Hepatocyte (in vitro differentiated cells): Measurements from ENCODE around the gene ZIC5. TPM values are rescaled to one million over a fixed set of nuclear protein-coding genes. Genes with fewer than 3 reads are reported as not detected.

ENCODE experiments used
- DNase-seq: peaks from one replicate; pipeline ENCODE4 v3.0.0-alpha.2; 2016; ENCODE audit warnings: low spot score
- H2AFZ ChIP-seq: fragments of 200-600 bp; sonication (generic); 2 replicates; pipeline ENCODE4 v1.6.0; 2016; ENCODE audit warnings: antibody characterized with exemption, mild to moderate bottlenecking
- H3K27ac ChIP-seq: fragments of 200-600 bp; sonication (generic); 2 replicates; pipeline ENCODE4 v1.5.1; 2016; ENCODE audit warnings: mild to moderate bottlenecking
- H3K27me3 ChIP-seq: fragments of 200-600 bp; sonication (generic); 2 replicates; pipeline ENCODE4 v1.6.1; 2016
- H3K36me3 ChIP-seq: fragments of 200-600 bp; sonication (generic); replicated peaks from 2 replicates; pipeline ENCODE4 v1.5.1; 2016; ENCODE audit warnings: low read depth; ENCODE audit not compliant: insufficient read depth
- H3K4me1 ChIP-seq: fragments of 200-600 bp; sonication (generic); 2 replicates; pipeline ENCODE4 v1.5.1; 2016; ENCODE audit warnings: mild to moderate bottlenecking, moderate library complexity; ENCODE audit not compliant: insufficient read depth
- H3K4me2 ChIP-seq: fragments of 200-600 bp; sonication (generic); 2 replicates; pipeline ENCODE4 v1.6.0; 2016
- H3K4me3 ChIP-seq: fragments of 200-600 bp; sonication (generic); 2 replicates; pipeline ENCODE4 v1.5.1; 2016; ENCODE audit warnings: mild to moderate bottlenecking
- H3K79me2 ChIP-seq: fragments of 200-600 bp; sonication (generic); 2 replicates; pipeline ENCODE4 v1.6.0; 2017; ENCODE audit warnings: mild to moderate bottlenecking
- H3K9me2 ChIP-seq: fragments of 200-600 bp; sonication (generic); replicated peaks from 2 replicates; pipeline ENCODE4 v1.6.0; 2017; ENCODE audit warnings: mild to moderate bottlenecking; ENCODE audit not compliant: insufficient read depth
- H3K9me3 ChIP-seq: fragments of 200-600 bp; sonication (generic); 2 replicates; pipeline ENCODE4 v1.5.1; 2016; ENCODE audit warnings: low read depth, mild to moderate bottlenecking
- H4K20me1 ChIP-seq: fragments of 200-600 bp; sonication (generic); 2 replicates; pipeline ENCODE4 v1.6.0; 2016; ENCODE audit warnings: mild to moderate bottlenecking; ENCODE audit not compliant: insufficient read depth, poor library complexity, severe bottlenecking
- EZH2 ChIP-seq: fragments of 200-600 bp; sonication (generic); IDR thresholded peaks from 2 replicates; pipeline ENCODE4 v1.6.1; 2016; ENCODE audit warnings: antibody characterized with exemption, mild to moderate bottlenecking, borderline replicate concordance
- EZH2phosphoT487 ChIP-seq: fragments of 200-600 bp; sonication (generic); IDR thresholded peaks from one replicate; pipeline ENCODE4 v1.6.1; 2018; ENCODE audit warnings: antibody characterized with exemption, mild to moderate bottlenecking, low read depth, moderate library complexity; ENCODE audit not compliant: unreplicated experiment, severe bottlenecking
- WGBS: methylation state at CpG from one replicate; pipeline ENCODE4 v1.1.6; 2016; ENCODE audit warnings: low lambda C conversion rate; ENCODE audit errors: missing lambda C conversion rate; 5-methylcytosine and 5-hydroxymethylcytosine counted together
- polyA plus RNA-seq: library from polyadenylated mRNA; unstranded; fragments of >200 nt; fragmentation: Nextera tagmentation; extraction: Ambion mirVana; gene quantifications from 2 replicates; pipeline ENCODE4 v1.2.1, GENCODE V29; 2016
- total RNA-seq: library from RNA; depleted of rRNA; stranded (reverse); fragments of >200 nt; gene quantifications from 2 replicates; pipeline ENCODE4 v1.2.3, GENCODE V29; 2014
- TF ChIP-seq, protein P1 (sequence below): fragments of 200-600 bp; sonication (generic); IDR thresholded peaks from 2 replicates; pipeline ENCODE4 v1.5.1; 2016; ENCODE audit warnings: antibody characterized with exemption, mild to moderate bottlenecking; ENCODE audit not compliant: poor library complexity

The ZIC5 gene
- total and polyA plus RNA-seq, 2 experiments from 2014 or later: 0.13 TPM; not detected in 1

DNA sequence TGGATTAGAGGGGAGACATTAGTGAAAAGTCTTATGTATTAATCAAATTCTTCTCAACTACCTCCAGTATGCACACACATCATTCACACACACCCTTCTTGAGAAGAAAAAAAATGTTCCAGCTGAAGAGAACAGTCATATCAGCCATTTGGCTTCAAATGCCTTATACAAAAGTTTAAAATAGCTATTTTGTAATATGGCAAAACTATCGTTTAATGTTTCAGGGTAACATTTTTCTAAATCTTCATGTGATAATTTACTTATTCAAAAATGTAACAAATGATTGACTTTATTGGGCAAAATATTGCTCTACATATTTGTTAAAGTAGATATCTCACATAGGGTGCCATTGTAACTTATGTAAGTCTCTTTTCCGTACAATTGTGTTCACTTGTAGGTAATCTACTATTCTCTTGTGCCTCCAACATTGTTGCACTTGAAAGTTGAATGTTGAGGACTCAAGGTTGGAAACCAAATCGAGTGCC, 23.6 kb upstream of the ZIC5 start:
- Histone ChIP-seq H3K4me1 (no peaks in the 10 kb centered on the region), H3K27ac (no peak overlapping the region), H3K4me3 (no peak overlapping the region), H3K9me2 (no peaks in the 10 kb centered on the region), H2AFZ (no peak overlapping the region), H3K79me2 (no peaks in the 10 kb centered on the region), H3K27me3 (peaks cover 97% of the 10 kb centered on the region), H4K20me1 (no peaks in the 10 kb centered on the region), H3K9me3 (no peaks in the 10 kb centered on the region), H3K36me3 (no peaks in the 10 kb centered on the region), H3K4me2 (no peak overlapping the region)
- no peak for DNase-seq
- 29% methylated on average over 3 of the region's 3 CpGs for WGBS
- TF ChIP-seq EZH2 (no peak), EZH2phosphoT487 (no peak)
- TF ChIP-seq, protein P1, sequence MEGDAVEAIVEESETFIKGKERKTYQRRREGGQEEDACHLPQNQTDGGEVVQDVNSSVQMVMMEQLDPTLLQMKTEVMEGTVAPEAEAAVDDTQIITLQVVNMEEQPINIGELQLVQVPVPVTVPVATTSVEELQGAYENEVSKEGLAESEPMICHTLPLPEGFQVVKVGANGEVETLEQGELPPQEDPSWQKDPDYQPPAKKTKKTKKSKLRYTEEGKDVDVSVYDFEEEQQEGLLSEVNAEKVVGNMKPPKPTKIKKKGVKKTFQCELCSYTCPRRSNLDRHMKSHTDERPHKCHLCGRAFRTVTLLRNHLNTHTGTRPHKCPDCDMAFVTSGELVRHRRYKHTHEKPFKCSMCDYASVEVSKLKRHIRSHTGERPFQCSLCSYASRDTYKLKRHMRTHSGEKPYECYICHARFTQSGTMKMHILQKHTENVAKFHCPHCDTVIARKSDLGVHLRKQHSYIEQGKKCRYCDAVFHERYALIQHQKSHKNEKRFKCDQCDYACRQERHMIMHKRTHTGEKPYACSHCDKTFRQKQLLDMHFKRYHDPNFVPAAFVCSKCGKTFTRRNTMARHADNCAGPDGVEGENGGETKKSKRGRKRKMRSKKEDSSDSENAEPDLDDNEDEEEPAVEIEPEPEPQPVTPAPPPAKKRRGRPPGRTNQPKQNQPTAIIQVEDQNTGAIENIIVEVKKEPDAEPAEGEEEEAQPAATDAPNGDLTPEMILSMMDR: no peak

DNA sequence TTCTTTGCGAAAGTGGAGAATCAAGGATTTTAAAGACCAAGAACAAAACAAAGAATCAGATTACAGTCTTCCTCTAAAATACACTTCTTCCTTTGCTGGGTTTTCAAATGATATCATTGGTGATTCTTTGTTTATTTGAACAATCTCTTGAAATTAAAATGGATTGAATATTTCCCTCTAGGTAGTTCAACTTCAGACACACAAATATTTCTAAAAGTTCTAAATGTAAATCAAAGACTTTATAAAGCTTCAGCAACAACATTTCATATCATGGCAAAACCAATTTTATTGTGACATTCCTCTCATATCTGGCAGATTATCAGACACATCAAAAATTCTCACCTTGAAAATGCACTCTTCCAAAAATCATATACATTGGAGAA, 23.1 kb upstream of the ZIC5 start:
- H3K79me2 ChIP-seq: no peaks in the 10 kb centered on the region
- 43% methylated on average over 1 of the region's 1 CpG for WGBS
- H3K27ac ChIP-seq: no peak overlapping the region
- no peaks in the 10 kb centered on the region for H3K4me1 ChIP-seq
- TF ChIP-seq EZH2: no peak
- no peak for TF ChIP-seq EZH2phosphoT487
- TF ChIP-seq, protein P1: no peak
- no peak overlapping the region for H3K4me2 ChIP-seq
- no peaks in the 10 kb centered on the region for H3K36me3 ChIP-seq
- no peak for DNase-seq
- no peak overlapping the region for H2AFZ ChIP-seq
- H4K20me1 ChIP-seq: no peaks in the 10 kb centered on the region
- no peaks in the 10 kb centered on the region for H3K9me2 ChIP-seq
- H3K9me3 ChIP-seq: no peaks in the 10 kb centered on the region
- H3K4me3 ChIP-seq: no peak overlapping the region
- H3K27me3 ChIP-seq: peaks cover 100% of the 10 kb centered on the region

GRCh38 chr13:99993660-99994637, 22.4 kb upstream of the ZIC5 start:
- no peak overlapping the region for H3K27ac ChIP-seq
- 13% methylated on average over 9 of the region's 9 CpGs for WGBS
- H3K9me2 ChIP-seq: no peaks in the 10 kb centered on the region
- no peak overlapping the region for H3K4me2 ChIP-seq
- H4K20me1 ChIP-seq: no peaks in the 10 kb centered on the region
- no peak overlapping the region for H2AFZ ChIP-seq
- no peak for DNase-seq
- H3K79me2 ChIP-seq: no peaks in the 10 kb centered on the region
- no peaks in the 10 kb centered on the region for H3K4me1 ChIP-seq
- no peak for TF ChIP-seq EZH2
- TF ChIP-seq, protein P1: no peak
- H3K9me3 ChIP-seq: no peaks in the 10 kb centered on the region
- peaks cover 100% of the 10 kb centered on the region for H3K27me3 ChIP-seq
- no peak overlapping the region for H3K4me3 ChIP-seq
- no peaks in the 10 kb centered on the region for H3K36me3 ChIP-seq
